ENCODE results near the gene AADACL2. TPM values are rescaled to one million over a fixed set of nuclear protein-coding genes. Genes with fewer than 3 reads are reported as not detected.
"Not testable (repeated sequence)": the region's sequence is repeated elsewhere in the genome, so short reads cannot be mapped to it uniquely, and the experiment has no call there.

AADACL2 gene
- total RNA-seq, 2 donors from 2014 or later: not detected

GRCh38 chr3:151750181-151750580 lies 16.5 kb downstream of the AADACL2 start:
- Histone ChIP-seq H3K4me3 (no peak overlapping the region), H3K9ac (ENCODE audit: low read depth in 2 of 2, low read length in 2 of 2) (no peak overlapping the region), H3K27ac (no peak overlapping the region), H3K36me3 (no peaks in the 10 kb centered on the region), H3K27me3 (no peaks in the 10 kb centered on the region), H3K9me3 (no peaks in the 10 kb centered on the region), H3K4me1 (no peaks in the 10 kb centered on the region)
- no peak for TF ChIP-seq CTCF (IDR thresholded peaks at IDR 0.05)
- intact Hi-C loops (cut with DNase I): no loop called here
- no peak for DNase-seq

- Histone ChIP-seq H3K27ac (no peak overlapping the region), H3K4me1 (no peaks in the 10 kb centered on the region), H3K4me3 (no peak overlapping the region), H3K27me3 (no peaks in the 10 kb centered on the region), H3K9ac (ENCODE audit: low read depth in 2 of 2, low read length in 2 of 2) (no peak overlapping the region), H3K9me3 (no peaks in the 10 kb centered on the region), H3K36me3 (no peaks in the 10 kb centered on the region)
- intact Hi-C loops (cut with DNase I): no loop called here
- DNase-seq: no peak
- TF ChIP-seq CTCF (IDR thresholded peaks at IDR 0.05): no peak
These were observed 17.0 kb downstream of the AADACL2 start for GRCh38 chr3:151750678-151751077.

- no peak overlapping the region for H3K9ac ChIP-seq (ENCODE audit: low read depth in 2 of 2, low read length in 2 of 2)
- H3K27ac ChIP-seq: no peak overlapping the region
- DNase-seq: no peak
- no peak for TF ChIP-seq CTCF (IDR thresholded peaks at IDR 0.05)
- intact Hi-C loops (cut with DNase I): no loop called here
- H3K9me3 ChIP-seq: no peaks in the 10 kb centered on the region
- no peak overlapping the region for H3K4me3 ChIP-seq
- no peaks in the 10 kb centered on the region for H3K4me1 ChIP-seq
- no peaks in the 10 kb centered on the region for H3K27me3 ChIP-seq
- no peaks in the 10 kb centered on the region for H3K36me3 ChIP-seq
These were observed 17.4 kb downstream of the AADACL2 start for GRCh38 chr3:151751161-151751560.

- H3K27ac ChIP-seq: no peak overlapping the region
- no peaks in the 10 kb centered on the region for H3K36me3 ChIP-seq
- no peak overlapping the region for H3K9ac ChIP-seq (ENCODE audit: low read depth in 2 of 2, low read length in 2 of 2)
- H3K4me3 ChIP-seq: no peak overlapping the region
- H3K9me3 ChIP-seq: no peaks in the 10 kb centered on the region
- no peaks in the 10 kb centered on the region for H3K4me1 ChIP-seq
- TF ChIP-seq CTCF (IDR thresholded peaks at IDR 0.05): no peak
- intact Hi-C loops (cut with DNase I): no loop called here
- no peaks in the 10 kb centered on the region for H3K27me3 ChIP-seq
- no peak for DNase-seq
These were observed 20.1 kb downstream of the AADACL2 start for GRCh38 chr3:151753846-151754245.

- intact Hi-C loops (cut with DNase I): no loop called here
- Histone ChIP-seq H3K36me3 (no peaks in the 10 kb centered on the region), H3K9ac (ENCODE audit: low read depth in 2 of 2, low read length in 2 of 2) (no peak overlapping the region), H3K9me3 (no peaks in the 10 kb centered on the region), H3K27me3 (no peaks in the 10 kb centered on the region), H3K4me1 (no peaks in the 10 kb centered on the region), H3K27ac (no peak overlapping the region), H3K4me3 (no peak overlapping the region)
- no peak for TF ChIP-seq CTCF (IDR thresholded peaks at IDR 0.05)
- no peak for DNase-seq
These were observed 27.9 kb downstream of the AADACL2 start for GRCh38 chr3:151761581-151761980.

- H3K4me1 ChIP-seq; H3K27me3 ChIP-seq; DNase-seq; H3K4me3 ChIP-seq; H3K9me3 ChIP-seq; H3K27ac ChIP-seq; H3K9ac ChIP-seq (ENCODE audit: low read depth in 2 of 2, low read length in 2 of 2); intact Hi-C loops (cut with DNase I); H3K36me3 ChIP-seq: not testable (repeated sequence)
These were observed 31.0 kb downstream of the AADACL2 start for GRCh38 chr3:151764699-151765098.
